COLO668 (cell line): ENCODE measurements around the gene ALDH1A1.

Experiments
- DNase-seq: peaks from one replicate; lab custom pipeline; 2025; ENCODE audit not compliant: unreplicated experiment; lab: John Stamatoyannopoulos, UW

Gene ALDH1A1

DNA sequence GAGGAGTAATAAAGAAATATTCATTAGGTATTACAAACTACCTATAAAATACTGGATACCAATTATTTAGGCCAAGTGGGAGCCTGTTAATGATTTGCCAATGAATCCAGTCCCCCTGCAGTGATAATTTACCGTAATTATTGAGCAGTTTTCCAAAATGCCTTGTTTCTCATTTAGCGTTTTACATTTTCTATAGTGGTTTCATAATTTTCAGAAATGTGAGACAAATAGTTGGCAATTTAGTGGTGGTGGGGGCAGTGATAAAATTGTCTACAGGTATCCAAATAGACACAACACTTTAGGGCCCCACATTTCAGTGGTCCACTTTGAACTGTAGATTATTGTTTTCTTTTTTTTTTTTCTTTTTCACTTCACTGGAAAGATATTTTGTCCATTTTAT, 27.3 kb upstream of the ALDH1A1 start:
- DNase-seq = no peak

DNA sequence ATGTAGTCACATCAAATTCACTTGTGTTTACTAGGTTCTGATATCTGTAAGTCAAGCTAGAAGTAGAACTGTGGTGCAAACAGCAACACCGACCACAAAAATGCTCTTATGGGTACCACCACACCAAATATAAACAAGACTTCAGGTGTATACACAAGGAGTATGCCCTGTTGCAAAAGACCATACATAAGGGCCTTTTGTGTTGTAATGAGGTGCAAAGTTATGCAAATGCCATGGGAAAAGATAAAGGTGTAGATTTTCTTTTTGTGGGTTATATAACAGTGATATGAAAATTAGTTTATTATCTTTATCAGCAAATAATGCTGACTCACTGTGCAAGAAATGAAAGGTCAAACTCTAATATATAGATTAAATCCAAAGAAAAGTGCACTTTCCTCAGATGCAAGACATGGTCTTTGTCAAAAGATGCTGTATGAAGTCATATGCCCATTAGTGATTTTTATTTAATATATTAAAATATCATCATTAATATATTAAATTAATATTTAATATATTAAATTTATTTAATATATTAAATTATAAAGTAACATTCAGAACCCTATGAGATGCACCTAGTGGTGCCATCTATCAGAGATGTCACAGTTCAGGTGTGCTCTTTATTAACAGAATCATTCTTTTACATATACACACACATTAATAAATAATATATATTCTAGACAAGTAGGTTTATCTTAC, 26.7 kb upstream of the ALDH1A1 start:
- DNase-seq = no peak

DNA sequence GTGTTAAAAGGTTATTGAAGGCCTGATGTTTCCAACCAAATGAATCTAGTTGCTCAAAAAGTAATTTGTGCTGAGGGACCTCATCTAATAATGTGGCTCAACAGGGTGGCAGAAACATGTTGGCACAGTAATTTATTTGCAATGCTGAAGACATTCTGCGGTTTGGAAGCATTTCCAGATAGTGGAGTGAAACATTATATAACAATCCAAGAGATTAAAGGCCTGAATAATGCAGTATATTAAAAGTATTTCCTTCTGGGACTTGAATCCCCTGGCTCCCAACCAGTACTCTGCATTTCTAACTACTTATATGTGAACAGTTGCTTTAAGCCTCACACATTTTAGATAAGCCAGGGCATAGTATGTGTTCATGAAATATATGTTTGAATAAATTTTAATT, 25.9 kb upstream of the ALDH1A1 start:
- DNase-seq = no peak

- no peak for DNase-seq
Measured at GRCh38 chr9:72977670-72978069, 24.8 kb upstream of the ALDH1A1 start.

GRCh38 chr9:72974501-72974900, 21.6 kb upstream of the ALDH1A1 start:
- DNase-seq = no peak

- no peak for DNase-seq
Measured at GRCh38 chr9:72972636-72973035, 19.8 kb upstream of the ALDH1A1 start.

GRCh38 chr9:72971411-72971810, 18.6 kb upstream of the ALDH1A1 start:
- DNase-seq = no peak

GRCh38 chr9:72960446-72960845, 7.6 kb upstream of the ALDH1A1 start:
- DNase-seq = peak; percentile 17

DNA sequence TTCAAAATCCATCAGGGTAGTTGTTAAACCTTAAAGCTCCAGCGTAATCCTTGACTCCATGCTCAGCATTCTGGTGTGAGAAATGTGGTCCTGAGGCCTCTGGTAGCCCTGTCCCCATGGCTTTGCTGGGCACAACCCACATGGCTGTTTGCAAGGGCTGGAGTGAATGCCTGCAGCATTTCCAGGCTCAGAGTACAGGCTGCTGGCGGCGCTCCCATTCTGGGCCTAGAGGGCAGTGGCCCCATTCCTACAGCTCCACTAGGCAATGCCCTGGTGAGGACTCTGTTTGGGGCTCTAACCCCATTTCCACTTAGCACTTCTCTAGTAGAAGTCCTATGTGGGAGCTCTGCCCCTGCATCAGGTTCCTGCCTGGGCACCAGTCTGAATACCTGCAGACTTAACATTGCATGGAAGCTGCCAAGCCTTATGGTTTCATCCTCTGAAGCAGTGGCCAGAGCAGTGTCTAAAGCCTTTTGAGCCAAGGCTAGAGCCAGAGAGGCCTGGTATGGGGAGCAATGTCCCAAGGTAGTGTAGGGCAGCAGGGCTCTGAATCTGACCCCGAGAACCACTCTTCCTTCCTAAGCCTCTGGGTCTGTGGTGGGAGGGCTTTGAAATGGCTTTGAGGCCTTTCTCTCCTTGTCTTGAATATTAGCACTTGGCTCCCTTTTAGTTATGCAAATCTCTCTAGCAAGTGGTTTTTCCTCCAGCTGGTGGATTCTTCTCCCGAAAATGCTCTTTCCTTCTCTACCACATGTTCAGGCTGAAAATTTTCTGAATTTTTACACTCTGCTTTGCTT, 5.8 kb upstream of the ALDH1A1 start:
- DNase-seq = no peak

- DNase-seq = no peak
Measured at GRCh38 chr9:72955571-72955970, 2.7 kb upstream of the ALDH1A1 start.

- DNase-seq = no peak
Measured at GRCh38 chr9:72955126-72955455, 2.2 kb upstream of the ALDH1A1 start.

DNA sequence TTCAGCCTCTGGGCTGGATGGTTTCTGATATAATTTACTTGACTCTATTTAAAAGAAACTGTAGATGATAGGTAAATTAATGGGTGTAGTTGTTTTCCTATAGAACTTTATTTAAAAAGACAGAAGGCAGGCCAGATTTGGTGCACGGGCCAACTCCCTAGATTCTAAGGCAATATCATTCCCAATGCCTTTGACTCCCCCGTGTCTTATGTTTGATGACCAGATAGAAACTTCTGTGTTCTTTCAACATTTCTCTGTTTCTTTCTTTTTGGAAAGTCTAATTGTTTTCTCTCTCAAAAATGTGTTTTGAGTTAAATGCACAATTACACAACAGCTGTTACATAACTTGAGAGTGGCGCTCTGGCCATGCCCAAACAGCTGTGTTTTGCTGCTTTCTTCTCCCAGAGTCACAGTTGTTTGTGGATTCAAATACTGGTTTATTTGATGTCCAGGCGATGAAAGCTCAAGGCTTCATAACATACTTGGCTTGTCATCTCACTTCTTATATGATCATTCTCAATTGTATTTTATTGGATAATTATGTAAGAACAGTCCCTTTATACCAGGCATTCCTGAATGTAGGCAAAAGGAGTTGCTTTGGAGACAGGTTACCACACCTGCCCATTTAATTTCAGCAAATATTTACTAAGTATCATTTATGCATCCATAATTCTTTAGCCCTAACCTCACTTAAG, 1.7 kb upstream of the ALDH1A1 start:
- DNase-seq = peak; percentile 32

DNA sequence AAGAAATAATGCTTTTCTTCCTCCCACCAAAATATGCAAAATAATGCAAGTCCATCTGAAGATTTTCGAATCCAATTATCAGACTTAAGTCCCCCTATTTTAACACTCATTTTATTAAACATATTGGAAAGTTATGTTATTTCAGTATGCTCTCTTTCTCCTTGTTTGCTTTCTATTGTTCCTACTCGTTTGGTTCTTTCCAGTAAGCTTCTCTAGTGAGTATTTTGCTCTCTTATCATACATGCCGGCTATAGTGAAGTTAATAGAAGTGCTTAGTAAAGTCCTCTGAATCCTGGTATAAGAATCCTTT, 517 bp downstream of the ALDH1A1 start:
- DNase-seq = no peak

DNA sequence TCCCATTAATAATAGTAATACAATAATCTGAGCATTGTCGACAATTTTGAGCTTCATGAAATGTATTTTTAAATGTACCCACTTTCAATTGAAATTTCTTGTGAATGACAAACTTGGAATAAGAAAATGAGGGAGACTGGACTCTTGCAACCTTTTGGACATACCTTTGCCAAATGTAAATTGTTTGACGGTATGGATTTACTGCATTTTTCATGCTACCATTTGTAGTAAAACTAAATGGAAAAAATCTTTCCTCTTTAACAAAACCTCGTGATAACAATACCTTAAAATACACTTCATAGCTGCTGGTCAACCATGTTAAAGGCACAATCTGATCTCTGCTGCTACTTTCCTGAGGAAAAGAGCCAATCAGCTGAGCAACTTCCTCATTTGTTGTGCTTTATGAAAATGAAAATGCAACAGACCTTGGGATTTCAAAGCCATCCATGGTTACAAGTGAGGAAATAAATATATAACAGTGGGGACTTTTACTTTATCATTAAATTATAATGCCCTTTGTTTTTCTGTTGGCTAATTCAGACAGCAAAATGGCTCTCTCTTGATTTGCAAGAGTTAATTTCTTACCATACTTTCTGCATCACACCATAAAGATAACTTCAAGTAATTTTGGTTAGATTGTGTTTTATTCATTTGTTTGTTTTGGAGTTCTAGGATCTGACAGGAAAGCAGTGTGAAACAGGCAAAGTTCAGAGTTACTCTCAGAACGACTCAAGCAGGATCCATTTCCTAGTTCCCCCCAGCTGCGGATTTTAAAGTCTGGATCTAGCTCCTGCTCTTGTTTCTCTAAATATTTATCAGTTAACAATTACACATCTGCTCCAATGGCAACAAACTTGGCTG, 1.1 kb downstream of the ALDH1A1 start:
- no peak for DNase-seq

GRCh38 chr9:72950875-72951442, 1.9 kb downstream of the ALDH1A1 start:
- no peak for DNase-seq

DNA sequence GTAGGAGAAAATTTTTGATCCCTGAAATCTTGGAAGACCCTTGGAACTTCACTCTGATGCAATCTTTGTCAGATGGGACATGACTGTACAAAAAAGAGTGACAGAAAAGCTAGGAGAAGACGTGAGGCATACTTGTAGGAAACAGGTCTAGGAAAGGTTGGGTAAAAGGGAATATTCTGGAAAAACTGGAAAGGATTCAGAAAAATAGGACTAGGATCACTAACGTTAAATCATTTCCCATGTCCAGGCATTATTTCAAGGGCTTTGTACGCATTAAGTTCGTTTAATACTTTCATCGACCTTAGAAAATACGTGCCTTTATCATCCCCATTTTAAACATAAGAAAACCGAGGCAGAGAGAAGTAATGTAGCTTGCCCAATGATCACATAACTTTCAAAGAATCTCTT, 2.9 kb downstream of the ALDH1A1 start:
- DNase-seq = no peak

DNA sequence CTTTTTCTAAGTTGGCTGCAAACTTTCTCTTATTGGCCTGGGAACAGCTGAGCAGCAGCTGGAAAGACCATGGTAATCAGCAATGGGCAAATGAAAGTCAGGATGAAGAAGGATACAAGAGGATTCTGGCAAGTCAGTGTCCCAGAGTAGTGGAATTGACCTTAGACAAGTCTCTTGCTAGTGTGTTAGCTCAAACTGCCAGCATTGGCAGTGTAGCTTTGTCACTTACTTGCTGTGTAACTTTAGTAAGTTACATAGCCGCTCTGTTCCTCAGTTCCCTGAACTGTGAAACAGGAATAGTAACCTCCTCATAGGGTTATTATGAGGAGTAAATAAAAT, 3.6 kb downstream of the ALDH1A1 start:
- no peak for DNase-seq

GRCh38 chr9:72948575-72949243, 4.1 kb downstream of the ALDH1A1 start:
- no peak for DNase-seq

DNA sequence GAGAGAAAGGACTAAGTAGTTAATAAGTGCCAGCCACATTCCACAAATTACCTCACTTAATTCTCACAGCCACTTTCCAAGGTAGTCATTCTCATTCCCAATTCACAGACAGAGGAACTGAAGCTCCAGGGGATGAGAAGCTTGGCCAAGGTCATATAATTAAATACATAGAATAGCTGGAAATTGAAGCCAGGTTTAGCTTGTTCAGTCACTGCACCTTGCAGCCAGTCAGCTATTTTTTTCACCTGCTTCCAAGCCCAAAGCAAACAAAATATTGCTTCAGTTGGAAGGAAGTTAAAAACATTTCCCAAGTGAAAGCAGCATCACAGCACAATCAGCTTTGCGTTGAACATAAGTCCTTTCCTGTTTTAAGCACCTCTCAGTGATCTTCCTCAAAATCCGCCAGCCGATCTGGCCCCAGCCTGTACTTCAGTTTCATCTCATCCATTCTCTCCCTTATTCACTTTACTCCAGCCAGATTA, 4.8 kb downstream of the ALDH1A1 start:
- DNase-seq = no peak

DNA sequence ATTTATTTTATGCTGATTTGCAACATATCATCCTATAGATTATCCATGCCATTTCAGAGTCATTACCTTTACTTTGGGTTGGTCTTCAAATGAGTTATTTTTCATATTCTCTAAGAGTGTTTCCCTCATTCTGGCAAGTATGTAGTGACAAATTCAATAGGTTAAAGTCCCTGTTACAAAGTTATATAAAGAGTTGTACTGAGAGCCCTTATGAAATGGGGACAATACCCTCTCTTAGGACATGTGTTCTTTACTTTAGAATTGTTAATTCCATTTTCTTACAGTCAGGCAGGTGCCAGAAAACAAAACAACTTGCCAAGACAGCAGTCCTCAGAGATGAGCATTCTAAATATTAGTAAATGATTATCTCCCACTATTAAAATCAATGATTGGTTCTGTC, 6.0 kb downstream of the ALDH1A1 start:
- no peak for DNase-seq

GRCh38 chr9:72946318-72946717, 6.5 kb downstream of the ALDH1A1 start:
- DNase-seq = no peak
